TTC549 (cell line): Measurements from ENCODE around the gene TMEM231.
A peak's percentile ranks its signal among the peaks of the same experiment; 100 is the strongest.
"Not testable (repeated sequence)": the region's sequence is repeated elsewhere in the genome, so short reads cannot be mapped to it uniquely, and the experiment has no call there.

Experiments used
- FAIRE-seq: peaks from 2 replicates; lab custom pipeline; 2012; peaks lifted over from hg19 to GRCh38; lab: Jason Lieb, UNC

TMEM231 gene

GRCh38 chr16:75566758-75567255 lies 10.8 kb upstream of the TMEM231 start:
- no peak for FAIRE-seq

GRCh38 chr16:75566040-75566757 lies 10.1 kb upstream of the TMEM231 start, which contains the start of gene GABARAPL2:
Gene GABARAPL2, plus strand, starts transcription at chr16:75566379. Its CDS starts 108 bp downstream, at chr16:75566487.
- FAIRE-seq = no peak

GRCh38 chr16:75565640-75566039 lies 9.6 kb upstream of the TMEM231 start:
- no peak for FAIRE-seq

- FAIRE-seq = no peak
Observed at GRCh38 chr16:75559564-75560372, 3.7 kb upstream of the TMEM231 start.

- FAIRE-seq = no peak
Observed at GRCh38 chr16:75558846-75559401, 2.9 kb upstream of the TMEM231 start.

GRCh38 chr16:75556431-75556950 lies 439 bp upstream of the TMEM231 start:
- FAIRE-seq = no peak

- FAIRE-seq = peak; percentile 92
Observed at GRCh38 chr16:75555213-75555706, 792 bp downstream of the TMEM231 start.

GRCh38 chr16:75552951-75553350 lies 3.1 kb downstream of the TMEM231 start:
- FAIRE-seq = no peak

- FAIRE-seq = no peak
Observed at GRCh38 chr16:75550211-75550662, 5.8 kb downstream of the TMEM231 start.

GRCh38 chr16:75548456-75548855 lies 7.6 kb downstream of the TMEM231 start:
- FAIRE-seq = not testable (repeated sequence)

- no peak for FAIRE-seq
Observed at GRCh38 chr16:75546293-75546692, 9.8 kb downstream of the TMEM231 start.

- not testable (repeated sequence) for FAIRE-seq
Observed at GRCh38 chr16:75545879-75546278, 10.2 kb downstream of the TMEM231 start.

GRCh38 chr16:75542462-75542861 lies 13.6 kb downstream of the TMEM231 start:
- FAIRE-seq = not testable (repeated sequence)

GRCh38 chr16:75541236-75541635 lies 14.8 kb downstream of the TMEM231 start:
- FAIRE-seq = no peak

- FAIRE-seq = not testable (repeated sequence)
Observed at GRCh38 chr16:75538882-75539565, 17.0 kb downstream of the TMEM231 start.

GRCh38 chr16:75537776-75538175 lies 18.3 kb downstream of the TMEM231 start:
- FAIRE-seq = no peak

- FAIRE-seq = no peak
Observed at GRCh38 chr16:75535901-75536300, 20.2 kb downstream of the TMEM231 start, which contains the start of gene CHST5. Gene CHST5, minus strand, starts transcription at chr16:75536108. Its CDS starts 5,724 bp downstream, at chr16:75530384.

GRCh38 chr16:75535211-75535843 lies 20.7 kb downstream of the TMEM231 start:
- FAIRE-seq = no peak

GRCh38 chr16:75534560-75535205 lies 21.4 kb downstream of the TMEM231 start:
- FAIRE-seq = no peak

- no peak for FAIRE-seq
Observed at GRCh38 chr16:75532791-75533190, 23.3 kb downstream of the TMEM231 start.
